Tongue (tissue), 2 donors: Measurements from ENCODE around the gene MMGT1. TPM values are rescaled to one million over a fixed set of nuclear protein-coding genes. Genes with fewer than 3 reads are reported as not detected.

Experiments
- DNase-seq: peaks from one replicate; pipeline ENCODE4 v3.0.0-alpha.2; 2015
- total RNA-seq: library from RNA; depleted of rRNA; stranded (reverse); fragments of >200 nt; gene quantifications from one replicate; pipeline ENCODE4 v1.2.3, GENCODE V29; 2014

The MMGT1 gene
- 22.6 TPM for total RNA-seq

DNA sequence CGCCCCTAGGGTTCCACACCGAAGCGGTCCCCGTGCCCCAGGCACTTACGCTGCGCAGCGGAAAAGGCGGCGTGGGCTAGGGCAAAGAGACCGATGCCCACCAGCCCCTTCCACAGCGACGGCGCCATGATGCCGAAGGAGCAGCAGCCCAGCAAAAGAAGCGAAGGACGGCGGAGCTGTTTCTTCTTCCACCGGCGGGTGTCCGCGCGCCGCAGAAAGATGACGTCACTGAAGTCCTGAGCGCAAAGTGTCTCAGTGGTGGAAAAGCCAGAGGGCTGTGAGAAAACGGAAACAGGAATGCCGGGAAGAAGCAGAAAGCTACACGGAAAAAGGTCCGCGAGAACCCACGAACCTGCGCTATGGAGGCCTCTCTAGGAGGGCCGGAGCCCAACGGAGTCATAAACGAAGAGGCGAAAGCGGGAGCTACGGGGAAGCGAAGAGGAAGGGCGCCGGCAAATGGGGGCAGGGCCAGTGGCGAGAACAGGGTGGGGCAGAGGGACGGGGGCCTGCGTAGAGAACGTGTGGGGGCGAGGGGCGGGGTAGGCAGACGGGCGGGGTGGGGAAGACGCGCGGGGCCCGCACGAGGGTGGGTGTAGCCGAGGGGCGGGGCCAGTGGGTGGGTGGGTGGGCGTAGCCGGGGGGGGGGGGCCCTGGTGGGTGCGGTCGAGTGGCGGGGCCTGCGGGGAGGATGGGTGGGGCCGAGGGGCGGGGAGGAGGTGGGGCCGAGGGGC is at the start of gene MMGT1:
Gene MMGT1, minus strand, starts transcription at position 441 of the 731 bp plus-strand sequence. Its CDS starts 313 bp downstream, at position 128.
- DNase-seq, result peak; percentile 92

GRCh38 chrX:136021903-136022302 is 48.1 kb upstream of the MMGT1 start:
- no peak for DNase-seq

GRCh38 chrX:136021160-136021559 is 47.4 kb upstream of the MMGT1 start:
- no peak for DNase-seq

DNA sequence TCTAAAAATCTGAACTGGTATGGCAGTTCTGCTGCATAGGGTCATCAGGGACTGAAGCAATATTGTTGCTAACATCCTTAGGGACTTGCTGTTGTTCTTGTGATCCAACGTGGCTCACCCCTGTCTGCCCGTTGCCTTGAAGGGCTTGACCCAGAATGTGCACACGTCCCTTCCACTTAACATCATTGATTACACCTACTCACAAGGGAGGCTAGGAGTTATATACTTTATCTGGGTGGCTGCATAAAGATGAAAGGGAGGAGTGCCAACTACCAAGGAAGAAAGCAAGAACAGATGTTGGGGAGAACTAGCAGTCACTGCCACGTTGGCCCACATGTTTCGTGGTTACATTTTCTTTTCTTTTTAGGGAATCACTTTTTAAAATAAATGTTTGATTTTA is 45.4 kb upstream of the MMGT1 start:
- DNase-seq, result no peak

GRCh38 chrX:136016881-136017280 is 43.1 kb upstream of the MMGT1 start:
- no peak for DNase-seq

- DNase-seq, result no peak
Observed at GRCh38 chrX:136015016-136015415, 41.2 kb upstream of the MMGT1 start.

DNA sequence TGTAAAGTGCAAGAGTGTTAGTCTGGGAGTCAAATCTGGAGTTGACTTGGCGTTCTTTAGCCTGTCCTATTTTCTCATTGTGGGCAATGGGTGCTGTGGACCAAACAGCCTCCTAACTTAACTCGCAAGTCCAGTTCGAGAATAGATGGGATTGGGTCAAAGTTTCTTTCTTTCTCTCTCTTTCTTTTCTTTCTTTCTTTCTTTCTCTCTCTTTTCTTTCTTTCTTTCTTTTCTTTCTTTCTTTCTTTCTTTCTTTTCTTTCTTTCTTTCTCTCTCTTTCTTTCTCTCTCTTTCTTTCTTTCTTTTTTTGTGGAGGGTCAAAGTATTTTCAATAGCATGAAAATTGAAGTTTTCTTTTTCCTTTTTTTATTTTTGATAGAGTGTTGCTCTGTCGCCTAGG is 14.5 kb upstream of the MMGT1 start:
- DNase-seq, result no peak

GRCh38 chrX:135985973-135986310 is 12.2 kb upstream of the MMGT1 start:
- DNase-seq, result peak; percentile 2

GRCh38 chrX:135985157-135985972 is 11.6 kb upstream of the MMGT1 start, which contains the start of gene SLC9A6:
SLC9A6 (plus strand) TSS chrX:135985435; CDS start chrX:135985659, 224 bp downstream.
- DNase-seq, result peak; percentile 84

GRCh38 chrX:135984791-135985156 is 11.0 kb upstream of the MMGT1 start:
- DNase-seq, result no peak

DNA sequence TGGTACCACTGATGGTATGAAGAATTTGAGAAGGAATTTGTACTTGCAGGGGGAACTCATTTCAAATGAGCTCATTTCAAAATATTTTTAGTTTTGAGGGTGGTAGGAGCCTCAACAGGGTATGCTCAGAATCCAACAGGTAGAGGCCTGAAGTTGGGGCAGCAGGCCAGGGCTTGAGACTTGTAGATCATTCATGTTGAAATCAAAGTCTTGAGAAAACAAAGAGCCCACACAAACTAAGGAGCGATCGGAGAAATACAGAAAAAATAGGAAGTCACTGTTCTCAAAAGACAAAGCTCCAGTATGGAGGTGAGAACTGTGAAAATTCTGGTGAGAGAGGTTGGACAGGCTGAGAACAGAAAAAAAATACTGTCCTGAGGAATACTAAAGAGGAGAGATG is 10.5 kb upstream of the MMGT1 start:
- no peak for DNase-seq

DNA sequence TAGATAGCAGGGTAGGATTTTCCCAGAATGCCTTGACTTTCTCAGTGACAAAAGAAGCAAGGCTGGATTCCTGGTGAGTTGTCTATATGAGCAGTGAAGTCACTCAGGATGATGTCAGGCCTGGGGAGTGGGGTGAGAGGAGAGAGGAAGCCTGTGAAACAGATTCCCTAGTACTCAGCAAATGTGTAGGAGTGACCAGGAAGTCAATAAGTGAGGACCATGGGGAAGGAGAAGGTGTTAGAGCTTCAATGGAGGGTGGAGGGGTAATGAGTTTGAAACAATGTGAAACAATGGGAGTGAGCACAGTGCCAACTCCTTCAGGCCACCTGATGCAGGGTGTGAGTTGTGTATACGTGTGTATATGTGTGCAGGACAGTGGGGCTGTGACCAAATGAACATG is 9.1 kb upstream of the MMGT1 start:
- DNase-seq, result no peak

DNA sequence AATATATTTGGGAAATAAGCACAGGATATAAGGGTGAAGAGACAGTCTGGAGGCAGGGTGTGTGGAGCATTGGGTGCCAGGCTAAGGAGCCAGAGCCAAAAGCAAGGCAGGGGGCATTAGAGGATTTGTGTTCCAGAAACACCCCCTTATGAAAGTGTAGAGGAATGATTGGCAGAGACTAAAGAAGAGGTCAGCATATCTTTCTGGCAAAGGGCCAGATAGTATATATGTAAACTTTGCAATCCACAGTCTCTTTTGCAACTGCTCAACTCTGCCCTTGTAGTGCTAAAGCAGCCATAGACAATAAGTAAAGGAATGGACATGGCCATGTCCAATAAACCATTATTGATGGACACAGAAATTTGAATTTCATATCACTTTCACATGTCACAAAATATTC is 7.9 kb upstream of the MMGT1 start:
- DNase-seq, result no peak

GRCh38 chrX:135981010-135981409 is 7.2 kb upstream of the MMGT1 start:
- no peak for DNase-seq

- no peak for DNase-seq
Observed at GRCh38 chrX:135977611-135978010, 3.8 kb upstream of the MMGT1 start.

DNA sequence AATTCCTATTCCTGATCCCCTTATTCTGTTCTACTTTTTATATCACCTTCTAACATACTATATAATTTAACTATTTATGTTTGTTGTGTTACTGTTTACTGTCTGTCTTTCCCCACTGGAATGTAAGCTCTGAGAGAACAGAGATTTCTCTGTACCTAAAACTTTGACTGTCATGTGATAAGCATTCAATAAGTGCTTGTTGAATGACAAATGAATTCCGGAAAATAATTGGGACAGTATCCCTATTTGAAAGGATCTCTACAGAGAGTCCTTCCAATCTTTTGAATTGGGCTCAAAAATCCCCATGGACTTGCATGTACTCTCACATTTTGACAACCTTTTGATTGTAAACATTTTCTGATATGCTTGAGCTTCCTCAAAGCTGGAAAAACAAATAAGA is 1.6 kb upstream of the MMGT1 start:
- DNase-seq, result no peak

- peak; percentile 89 for DNase-seq
Observed at GRCh38 chrX:135974279-135974856, 580 bp upstream of the MMGT1 start.

DNA sequence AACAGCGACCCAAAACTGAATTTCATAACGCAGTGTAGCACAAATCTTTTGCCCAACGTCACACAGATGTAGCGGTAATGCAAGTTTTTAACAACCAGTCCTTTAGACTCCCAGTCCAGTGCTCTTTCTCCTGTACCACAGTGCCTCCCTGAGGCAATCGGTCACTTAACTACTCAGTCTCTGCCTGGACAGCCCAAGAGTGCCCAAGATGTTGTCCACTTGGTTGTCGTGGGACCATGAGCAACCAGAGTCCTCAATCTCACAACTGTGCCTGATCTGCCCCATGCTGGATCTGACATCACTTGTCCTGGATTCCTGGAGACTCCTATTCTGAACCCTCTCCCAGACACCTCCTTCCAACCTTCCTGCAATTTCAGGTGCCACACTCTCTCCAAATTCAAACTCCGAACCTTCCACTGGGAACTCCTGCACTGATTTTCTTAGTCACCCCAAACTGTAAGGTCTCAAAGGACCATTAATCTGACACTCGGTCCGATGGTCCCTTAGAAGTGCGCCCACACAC is 702 bp downstream of the MMGT1 start:
- peak; percentile 24 for DNase-seq

- DNase-seq, result no peak
Observed at GRCh38 chrX:135951291-135951690, 22.5 kb downstream of the MMGT1 start.

DNA sequence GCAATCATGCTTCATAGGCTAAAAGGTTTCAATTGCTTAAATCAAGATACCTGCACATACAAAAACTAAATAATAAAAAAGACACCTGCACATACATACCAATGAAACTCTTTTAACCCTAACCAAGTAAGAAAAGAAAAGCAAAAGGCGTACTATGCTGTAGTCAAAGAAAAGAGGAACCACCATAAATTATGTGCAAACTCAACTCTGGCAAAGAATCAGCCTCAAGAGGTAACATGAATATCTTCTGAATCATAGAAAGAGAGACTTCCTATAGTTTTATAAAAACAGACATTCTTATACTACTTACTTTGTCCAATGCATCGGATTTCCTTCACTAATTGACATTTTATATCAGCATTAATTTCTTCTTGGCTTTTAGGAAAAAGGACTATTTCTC is 29.3 kb downstream of the MMGT1 start:
- DNase-seq, result no peak

DNA sequence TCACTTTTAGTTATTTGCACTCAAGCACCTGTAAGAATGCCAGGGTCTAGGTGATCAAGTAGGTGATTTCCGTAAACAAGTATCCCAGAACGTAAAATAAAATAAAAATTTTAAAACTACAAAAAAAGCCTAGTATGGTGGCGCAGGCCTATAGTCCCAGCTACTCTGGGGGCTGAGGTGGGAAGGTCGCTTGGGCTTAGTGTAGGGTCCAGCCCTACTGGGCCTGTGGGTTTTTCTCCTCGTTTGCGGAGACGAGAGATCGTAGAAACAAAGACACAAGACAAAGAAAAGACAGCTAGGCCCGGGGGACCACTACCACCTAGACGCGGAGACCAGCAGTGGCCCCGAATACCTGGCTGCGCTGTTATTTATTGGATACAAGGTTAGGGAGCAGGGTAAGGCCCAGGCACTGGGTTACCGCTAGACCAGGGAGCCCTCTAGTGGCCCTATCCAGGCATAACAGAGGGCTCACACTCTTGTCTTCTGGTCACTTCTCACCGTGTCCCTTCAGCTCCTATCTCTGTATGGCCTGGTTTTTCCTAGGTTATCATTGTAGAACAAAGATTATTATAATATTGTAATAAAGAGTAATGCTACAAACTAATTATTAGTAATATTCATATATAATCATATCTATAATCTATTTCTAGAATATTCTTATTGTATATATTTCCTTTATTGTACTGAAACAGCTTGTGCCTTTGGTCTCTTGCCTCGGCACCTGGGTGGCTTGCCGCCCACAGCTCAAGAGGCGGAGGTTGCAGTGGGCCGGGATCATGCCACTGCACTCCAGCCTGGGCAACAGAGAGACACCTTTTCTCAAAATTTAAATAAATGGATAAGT is 41.9 kb downstream of the MMGT1 start:
- peak; percentile 43 for DNase-seq

DNA sequence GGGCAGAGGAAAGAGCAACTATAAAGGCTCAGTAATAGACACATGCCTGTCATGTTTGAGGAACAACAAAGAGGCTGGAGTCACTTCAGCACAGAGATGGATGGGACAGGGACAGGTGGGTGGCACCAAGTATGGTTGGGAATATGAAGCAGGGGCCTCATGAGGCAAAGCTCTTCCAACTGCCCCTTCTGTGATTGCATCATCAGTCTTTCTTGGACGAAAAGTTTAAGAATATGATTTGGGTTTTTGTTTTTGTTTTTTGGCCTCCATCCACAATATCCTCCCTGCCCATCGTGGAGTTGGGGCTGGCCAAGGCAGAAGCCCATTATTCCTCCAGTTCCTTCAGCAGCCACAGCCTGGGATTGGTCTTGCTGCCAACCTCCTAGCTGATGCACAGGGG is 45.9 kb downstream of the MMGT1 start:
- no peak for DNase-seq
